ENCODE results near the gene PDE6C. TPM values are rescaled to one million over a fixed set of nuclear protein-coding genes. Genes with fewer than 3 reads are reported as not detected.

The PDE6C gene
- polyA plus RNA-seq, 1 donor (not counting 4 experiments of a cell fraction or from before 2014, with no cell fraction given): not detected

GRCh38 chr10:93599778-93600177 lies 12.6 kb upstream of the PDE6C start:
- peaks cover 42% of the 10 kb centered on the region for H3K27me3 ChIP-seq (ENCODE audit: control insufficient read depth, extremely low read depth, insufficient read depth, low read length)
- no peaks in the 10 kb centered on the region for H4K20me1 ChIP-seq (ENCODE audit: control insufficient read depth, extremely low read depth, insufficient read depth, low read length)
- no peak overlapping the region for H2AFZ ChIP-seq (ENCODE audit: control insufficient read depth, low read length)
- H3K9me1 ChIP-seq (ENCODE audit: control insufficient read depth, extremely low read depth, insufficient read depth, low read length): no peaks in the 10 kb centered on the region
- H3K79me2 ChIP-seq (ENCODE audit: control insufficient read depth, insufficient read depth, low read length): no peaks in the 10 kb centered on the region
- H3K9ac ChIP-seq (ENCODE audit: control insufficient read depth, extremely low read depth, insufficient read depth, low read length): no peak overlapping the region
- no peaks in the 10 kb centered on the region for H3K4me1 ChIP-seq (ENCODE audit: control insufficient read depth, extremely low read depth, insufficient read depth, low read length)
- DNase-seq (ENCODE audit: low read depth, low spot score) (no peak), FAIRE-seq (no peak)
- no peak overlapping the region for H3K4me3 ChIP-seq (ENCODE audit: control insufficient read depth in 2 of 3, extremely low read depth in 1 of 3, insufficient read depth in 2 of 3, low read depth in 1 of 3, low read length in 3 of 3)
- H3K36me3 ChIP-seq (ENCODE audit: control insufficient read depth in 2 of 2, extremely low read depth in 1 of 2, insufficient read depth in 2 of 2, low read length in 2 of 2): no peaks in the 10 kb centered on the region
- H3K27ac ChIP-seq (ENCODE audit: control insufficient read depth, insufficient read depth, low read length): no peak overlapping the region
- no peak overlapping the region for H3K4me2 ChIP-seq (ENCODE audit: control insufficient read depth, extremely low read depth, insufficient read depth, low read depth, low read length)
- no peak for TF ChIP-seq EZH2 (IDR thresholded peaks at IDR 0.05; ENCODE audit: low read length)
- TF ChIP-seq, protein P1, sequence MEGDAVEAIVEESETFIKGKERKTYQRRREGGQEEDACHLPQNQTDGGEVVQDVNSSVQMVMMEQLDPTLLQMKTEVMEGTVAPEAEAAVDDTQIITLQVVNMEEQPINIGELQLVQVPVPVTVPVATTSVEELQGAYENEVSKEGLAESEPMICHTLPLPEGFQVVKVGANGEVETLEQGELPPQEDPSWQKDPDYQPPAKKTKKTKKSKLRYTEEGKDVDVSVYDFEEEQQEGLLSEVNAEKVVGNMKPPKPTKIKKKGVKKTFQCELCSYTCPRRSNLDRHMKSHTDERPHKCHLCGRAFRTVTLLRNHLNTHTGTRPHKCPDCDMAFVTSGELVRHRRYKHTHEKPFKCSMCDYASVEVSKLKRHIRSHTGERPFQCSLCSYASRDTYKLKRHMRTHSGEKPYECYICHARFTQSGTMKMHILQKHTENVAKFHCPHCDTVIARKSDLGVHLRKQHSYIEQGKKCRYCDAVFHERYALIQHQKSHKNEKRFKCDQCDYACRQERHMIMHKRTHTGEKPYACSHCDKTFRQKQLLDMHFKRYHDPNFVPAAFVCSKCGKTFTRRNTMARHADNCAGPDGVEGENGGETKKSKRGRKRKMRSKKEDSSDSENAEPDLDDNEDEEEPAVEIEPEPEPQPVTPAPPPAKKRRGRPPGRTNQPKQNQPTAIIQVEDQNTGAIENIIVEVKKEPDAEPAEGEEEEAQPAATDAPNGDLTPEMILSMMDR (optimal IDR thresholded peaks at IDR 0.05 in 1 of 3, IDR thresholded peaks at IDR 0.05 in 1 of 3, conservative IDR thresholded peaks at IDR 0.05 in 1 of 3; ENCODE audit: extremely low read depth in 1 of 3, insufficient read depth in 2 of 3, low read length in 3 of 3): no peak
- H3K9me3 ChIP-seq (ENCODE audit: control insufficient read depth, low read depth, low read length): no peaks in the 10 kb centered on the region
- dilution Hi-C loops (cut with MboI; ENCODE audit: extremely low pct_ligation_motif_present, low sequenced_read_pairs): no loop called here

DNA sequence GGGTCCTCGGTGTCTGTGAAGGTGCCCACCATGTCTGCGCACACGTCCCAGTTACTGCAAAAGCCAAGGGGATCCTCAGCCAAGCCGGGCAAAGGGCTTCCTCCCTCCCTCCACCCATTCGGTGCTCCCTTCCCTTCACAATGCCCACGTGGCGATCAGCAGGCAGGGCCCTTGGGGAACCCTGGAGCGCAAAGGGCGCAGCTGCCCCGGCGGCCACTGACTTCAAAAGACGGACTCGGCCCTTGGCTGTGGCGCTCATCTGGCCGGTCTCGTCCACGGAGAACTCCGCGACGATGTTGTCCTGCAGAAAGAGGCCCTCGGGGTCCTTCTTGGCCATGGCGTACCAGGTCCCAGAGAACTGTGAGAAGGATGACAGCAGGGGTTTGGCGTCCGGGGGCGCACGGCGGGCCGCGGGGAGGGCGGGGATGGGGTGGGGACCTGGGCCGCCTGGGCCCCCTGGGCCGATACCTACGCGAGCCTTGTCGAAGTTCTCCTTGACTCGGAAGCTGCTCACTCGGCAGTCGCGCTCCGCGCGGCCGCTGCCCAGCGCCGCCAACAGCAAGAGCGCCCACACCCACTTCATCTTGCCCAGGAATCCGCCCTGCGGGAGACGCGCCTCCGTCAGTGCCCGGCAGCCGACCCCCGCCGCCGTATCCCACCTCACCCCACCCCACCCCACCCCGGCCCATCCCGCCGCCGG lies 11.7 kb upstream of the PDE6C start:
- dilution Hi-C loops (cut with MboI; ENCODE audit: extremely low pct_ligation_motif_present, low sequenced_read_pairs): no loop called here
- H3K4me2 ChIP-seq (ENCODE audit: control insufficient read depth, extremely low read depth, insufficient read depth, low read depth, low read length): no peak overlapping the region
- no peak overlapping the region for H3K4me3 ChIP-seq (ENCODE audit: control insufficient read depth in 2 of 3, extremely low read depth in 1 of 3, insufficient read depth in 2 of 3, low read depth in 1 of 3, low read length in 3 of 3)

More for the DNA sequence above, 11.7 kb upstream of the PDE6C start:
- DNase-seq (ENCODE audit: low read depth, low spot score) (no peak), FAIRE-seq (no peak)
- H3K27ac ChIP-seq (ENCODE audit: control insufficient read depth, insufficient read depth, low read length): no peak overlapping the region
- no peaks in the 10 kb centered on the region for H3K79me2 ChIP-seq (ENCODE audit: control insufficient read depth, insufficient read depth, low read length)
- no peaks in the 10 kb centered on the region for H3K36me3 ChIP-seq (ENCODE audit: control insufficient read depth in 2 of 2, extremely low read depth in 1 of 2, insufficient read depth in 2 of 2, low read length in 2 of 2)
- TF ChIP-seq, protein P1 (optimal IDR thresholded peaks at IDR 0.05 in 1 of 3, IDR thresholded peaks at IDR 0.05 in 1 of 3, conservative IDR thresholded peaks at IDR 0.05 in 1 of 3; ENCODE audit: extremely low read depth in 1 of 3, insufficient read depth in 2 of 3, low read length in 3 of 3): no peak
- TF ChIP-seq EZH2 (IDR thresholded peaks at IDR 0.05; ENCODE audit: low read length): peak; percentile 70
- no peak overlapping the region for H3K9ac ChIP-seq (ENCODE audit: control insufficient read depth, extremely low read depth, insufficient read depth, low read length)
- no peaks in the 10 kb centered on the region for H3K9me1 ChIP-seq (ENCODE audit: control insufficient read depth, extremely low read depth, insufficient read depth, low read length)
- H3K27me3 ChIP-seq (ENCODE audit: control insufficient read depth, extremely low read depth, insufficient read depth, low read length): peaks cover 42% of the 10 kb centered on the region
- H3K4me1 ChIP-seq (ENCODE audit: control insufficient read depth, extremely low read depth, insufficient read depth, low read length): no peaks in the 10 kb centered on the region
- H3K9me3 ChIP-seq (ENCODE audit: control insufficient read depth, low read depth, low read length): no peaks in the 10 kb centered on the region
- no peaks in the 10 kb centered on the region for H4K20me1 ChIP-seq (ENCODE audit: control insufficient read depth, extremely low read depth, insufficient read depth, low read length)
- H2AFZ ChIP-seq (ENCODE audit: control insufficient read depth, low read length): no peak overlapping the region
